NCI-H82 treated with DMSO at 0.1 percent for 48 hours (cell line): Measurements from ENCODE around the gene DDX39B.
"Not testable (repeated sequence)": the region's sequence is repeated elsewhere in the genome, so short reads cannot be mapped to it uniquely, and the experiment has no call there.

Source experiments
- DNase-seq: peaks from one replicate; lab custom pipeline; 2025; ENCODE audit not compliant: unreplicated experiment; lab: John Stamatoyannopoulos, UW

Gene DDX39B

GRCh38 chr6:31529329-31530150, 12.3 kb downstream of the DDX39B start:
- DNase-seq: no peak

- no peak for DNase-seq
Observed at GRCh38 chr6:31528821-31529328, 12.9 kb downstream of the DDX39B start, which contains the start of gene MCCD1. MCCD1 (plus strand) TSS chr6:31528962; CDS start chr6:31529015, 53 bp downstream.

GRCh38 chr6:31528307-31528777, 13.5 kb downstream of the DDX39B start:
- no peak for DNase-seq

DNA sequence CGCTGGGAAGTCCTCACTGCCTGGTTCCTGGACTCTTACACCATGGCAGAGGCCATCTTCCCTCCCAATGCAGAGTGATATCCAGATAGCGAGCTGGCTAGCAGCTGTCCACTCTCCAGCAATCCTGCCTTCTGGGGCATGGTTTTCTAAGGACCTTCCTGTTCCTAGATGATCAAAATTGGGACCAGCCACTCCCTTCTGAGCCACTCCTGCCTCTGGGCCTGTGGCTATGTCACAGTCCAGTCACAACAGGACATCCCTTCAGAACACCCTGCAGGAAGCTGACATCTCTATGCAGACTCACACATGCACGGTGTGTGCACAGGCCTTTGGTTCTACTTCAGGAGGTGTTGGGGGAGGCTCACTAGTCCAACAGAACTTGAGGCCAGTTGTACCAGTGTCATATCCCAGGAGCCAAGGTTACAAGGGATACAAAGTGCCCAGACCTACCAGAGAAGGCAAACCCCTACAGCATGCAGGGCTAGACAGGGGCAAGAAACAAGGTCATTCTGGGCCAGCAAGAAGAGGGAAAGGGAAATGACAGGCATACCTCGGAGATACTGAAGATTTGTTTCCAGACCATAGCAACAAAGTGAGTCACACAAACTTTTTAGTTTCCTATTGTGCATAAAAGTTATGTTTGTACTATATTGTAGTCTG, 15.7 kb downstream of the DDX39B start:
- no peak for DNase-seq

GRCh38 chr6:31525553-31525931, 16.3 kb downstream of the DDX39B start:
- DNase-seq: no peak

DNA sequence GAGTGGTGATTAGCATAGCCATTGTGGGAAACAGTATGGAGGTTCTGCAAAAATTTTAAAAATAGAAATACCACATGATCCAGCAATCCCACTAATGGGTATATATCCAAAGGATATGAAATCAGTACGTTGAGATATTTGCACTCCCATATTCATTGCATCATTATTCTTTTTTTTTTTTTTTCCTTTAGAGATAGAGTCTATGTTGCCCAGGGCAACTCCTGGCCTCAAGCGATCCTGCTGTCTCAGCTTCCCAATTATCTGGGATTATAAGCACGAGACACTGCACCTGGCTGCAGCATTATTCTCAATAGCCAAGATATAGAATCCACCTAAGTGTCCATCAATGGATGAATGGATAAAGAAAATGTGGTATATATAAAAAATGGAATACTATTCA, 20.0 kb downstream of the DDX39B start:
- no peak for DNase-seq

DNA sequence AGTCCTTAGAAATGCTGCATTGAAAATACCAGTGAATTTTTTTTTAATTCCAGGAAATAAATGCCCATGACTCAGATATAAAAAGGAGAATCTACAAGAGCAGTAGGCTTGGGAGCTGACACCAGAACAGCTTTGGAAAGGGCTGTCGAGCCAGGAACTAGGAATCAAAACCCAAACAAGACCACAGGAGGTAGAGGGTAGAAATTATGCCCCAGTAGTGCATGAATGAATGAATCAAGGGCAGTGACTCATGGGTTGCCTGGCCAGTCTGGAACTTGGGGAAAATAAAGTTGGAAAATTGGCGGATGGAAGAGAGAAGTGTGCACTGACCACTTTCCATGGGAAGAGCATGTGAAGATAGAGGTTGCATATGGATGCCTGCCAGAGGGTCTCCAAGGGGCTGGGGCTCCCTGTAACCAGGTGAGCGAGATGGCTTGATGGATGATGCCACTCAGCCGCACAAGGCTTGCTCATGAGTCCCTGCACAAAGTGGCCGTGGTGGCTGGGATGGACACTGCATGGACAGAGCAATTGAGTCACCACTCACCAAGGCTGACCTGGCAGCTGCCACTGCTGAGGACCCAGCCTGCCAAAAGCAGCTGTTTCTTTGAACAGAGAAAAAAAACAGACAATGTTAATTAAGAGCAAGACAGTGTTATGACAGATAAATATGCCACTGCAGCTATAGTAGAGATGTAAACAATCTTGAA, 28.2 kb downstream of the DDX39B start:
- no peak for DNase-seq

DNA sequence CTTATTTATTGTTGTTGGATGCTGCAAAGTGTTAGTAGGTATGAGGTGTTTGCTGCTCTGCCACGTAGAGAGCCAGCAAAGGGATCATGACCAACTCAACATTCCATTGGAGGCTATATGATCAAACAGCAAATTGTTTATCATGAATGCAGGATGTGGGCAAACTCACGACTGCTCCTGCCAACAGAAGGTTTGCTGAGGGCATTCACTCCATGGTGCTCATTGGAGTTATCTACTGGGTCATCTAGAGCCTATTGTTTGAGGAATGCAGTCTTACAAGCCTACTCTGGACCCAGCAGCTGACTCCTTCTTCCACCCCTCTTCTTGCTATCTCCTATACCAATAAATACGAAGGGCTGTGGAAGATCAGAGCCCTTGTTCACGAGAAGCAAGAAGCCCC, 31.8 kb downstream of the DDX39B start:
- DNase-seq: no peak

DNA sequence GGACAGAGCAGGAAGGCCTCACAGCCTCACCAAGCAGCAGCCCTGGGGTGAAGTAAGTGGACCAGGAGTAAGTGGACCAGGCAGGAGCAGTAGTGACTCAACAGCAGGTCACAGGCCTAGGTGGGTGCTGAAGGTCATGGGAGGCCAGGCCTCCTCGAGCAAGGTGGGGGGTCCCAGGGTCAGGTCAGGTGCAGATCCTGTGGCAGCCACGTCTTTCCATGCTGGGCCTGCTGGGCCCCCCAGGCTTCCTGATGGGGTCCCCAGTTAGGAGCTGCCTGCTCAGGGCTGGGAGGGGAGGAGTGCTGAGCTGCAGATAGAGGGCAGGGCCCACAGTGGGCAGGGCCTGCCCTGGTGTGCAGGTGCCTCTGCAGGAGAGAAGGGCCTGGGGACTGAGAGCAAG, 32.8 kb downstream of the DDX39B start:
- not testable (repeated sequence) for DNase-seq

DNA sequence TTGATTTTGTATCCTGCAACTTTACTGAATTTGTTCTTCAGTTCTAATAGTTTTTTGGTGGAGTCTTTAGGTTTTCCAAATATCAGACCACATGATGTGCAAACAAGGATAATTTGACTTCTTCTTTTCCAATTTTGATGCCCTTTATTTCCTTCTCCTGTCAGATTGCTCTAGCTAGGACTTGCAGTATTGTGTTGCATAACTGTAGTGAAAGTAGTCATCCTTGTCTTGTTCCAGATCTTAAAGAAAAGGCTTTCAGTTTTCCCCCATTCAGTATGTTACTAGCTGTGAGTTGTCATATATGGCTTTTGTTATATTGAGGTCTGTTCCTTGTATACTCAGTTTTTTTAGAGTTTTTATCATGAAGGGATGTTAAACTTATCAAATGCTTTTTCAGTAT, 39.2 kb downstream of the DDX39B start:
- no peak for DNase-seq

DNA sequence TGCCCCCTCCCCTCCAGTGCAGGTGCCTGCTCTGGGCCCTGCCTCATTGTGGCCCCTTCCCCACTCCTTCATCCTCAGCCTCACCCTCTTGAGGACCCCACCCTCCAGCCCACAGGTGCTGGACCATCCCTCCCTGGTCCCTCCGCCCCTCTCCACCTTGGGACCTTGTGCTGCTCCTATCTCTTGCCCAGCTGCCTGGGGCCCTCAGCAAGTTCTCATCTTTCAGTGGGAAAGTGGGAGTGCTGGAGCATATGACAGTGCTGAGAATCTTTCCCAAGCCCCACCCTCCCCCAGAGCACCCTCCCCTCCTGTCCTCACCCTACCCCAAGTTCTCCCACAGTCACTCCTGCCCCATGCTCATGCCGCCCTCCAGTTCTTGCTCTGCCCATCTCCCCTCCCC, 42.2 kb downstream of the DDX39B start:
- DNase-seq: not testable (repeated sequence)

GRCh38 chr6:31498748-31499147, 43.1 kb downstream of the DDX39B start:
- no peak for DNase-seq

GRCh38 chr6:31497531-31498476, 44.0 kb downstream of the DDX39B start, which contains the start of gene MICB:
MICB (plus strand) TSS chr6:31498145; CDS start chr6:31498194, 49 bp downstream.
- peak; percentile 11 for DNase-seq

DNA sequence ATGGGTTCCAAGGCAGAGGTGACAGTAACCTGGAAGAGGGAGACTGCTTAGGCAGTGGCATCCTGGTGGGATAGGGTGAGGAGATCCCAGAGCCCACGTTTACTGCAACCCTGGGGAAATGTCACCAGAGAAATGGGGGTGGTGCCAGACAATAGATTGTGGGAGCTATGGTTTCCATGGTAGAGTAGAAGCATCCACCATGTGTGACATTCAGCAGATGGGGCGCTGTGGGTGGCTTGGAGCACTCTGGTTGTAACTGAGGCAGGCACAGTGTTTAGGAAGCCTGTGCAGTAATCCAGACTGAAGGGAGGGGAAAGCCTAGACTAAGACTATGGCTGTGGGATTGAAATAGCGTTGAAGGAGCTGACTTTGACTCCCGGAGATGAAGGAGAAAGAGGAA, 45.0 kb downstream of the DDX39B start:
- not testable (repeated sequence) for DNase-seq

- DNase-seq: no peak
Observed at GRCh38 chr6:31495580-31495979, 46.2 kb downstream of the DDX39B start.

- peak; percentile 26 for DNase-seq
Observed at GRCh38 chr6:31493875-31494694, 47.7 kb downstream of the DDX39B start.

GRCh38 chr6:31493550-31493874, 48.3 kb downstream of the DDX39B start:
- not testable (repeated sequence) for DNase-seq

GRCh38 chr6:31490115-31490873, 51.5 kb downstream of the DDX39B start:
- DNase-seq: no peak

DNA sequence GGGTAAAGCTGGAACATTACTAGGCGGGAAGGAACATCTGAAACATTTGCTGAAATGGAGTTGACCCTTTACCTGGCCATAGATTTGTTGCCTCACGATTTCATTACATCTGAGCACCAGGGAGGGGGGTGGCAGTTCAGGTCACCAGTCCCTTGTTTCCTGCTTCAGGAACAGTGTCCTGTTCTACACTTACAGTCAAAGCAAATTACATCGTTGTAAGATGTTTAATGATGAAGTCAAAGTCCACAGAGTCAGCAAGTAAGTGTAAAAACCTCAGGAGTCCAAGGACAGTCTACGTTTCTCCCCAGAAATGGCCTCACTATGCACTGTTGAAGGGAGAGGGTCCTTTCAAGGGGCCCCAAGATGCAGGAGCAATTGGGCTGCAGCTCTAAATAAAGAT, 52.7 kb downstream of the DDX39B start:
- no peak for DNase-seq
